GM21367 (cell line): ENCODE measurements around the gene OPCML.

Source experiments
- ATAC-seq: cut with Tn5 transposase; IDR thresholded peaks from one replicate; pipeline ENCODE4 v1.9.1; 2021; ENCODE audit not compliant: unreplicated experiment

OPCML gene

GRCh38 chr11:132910011-132910760 lies 622.1 kb downstream of the OPCML start:
- ATAC-seq = no peak

GRCh38 chr11:132909021-132909606 lies 623.2 kb downstream of the OPCML start:
- no peak for ATAC-seq

GRCh38 chr11:132908414-132908810 lies 623.9 kb downstream of the OPCML start:
- ATAC-seq = no peak

- ATAC-seq = no peak
Measured at GRCh38 chr11:132907651-132908413, 624.5 kb downstream of the OPCML start.

- no peak for ATAC-seq
Measured at GRCh38 chr11:132904607-132905006, 627.7 kb downstream of the OPCML start.

- no peak for ATAC-seq
Measured at GRCh38 chr11:132904091-132904490, 628.2 kb downstream of the OPCML start.

- no peak for ATAC-seq
Measured at GRCh38 chr11:132901638-132902471, 630.4 kb downstream of the OPCML start.

- no peak for ATAC-seq
Measured at GRCh38 chr11:132898676-132899075, 633.6 kb downstream of the OPCML start.

GRCh38 chr11:132898021-132898420 lies 634.3 kb downstream of the OPCML start:
- no peak for ATAC-seq

- no peak for ATAC-seq
Measured at GRCh38 chr11:132895340-132895739, 637.0 kb downstream of the OPCML start.

GRCh38 chr11:132894606-132895005 lies 637.7 kb downstream of the OPCML start:
- ATAC-seq = no peak

- ATAC-seq = no peak
Measured at GRCh38 chr11:132892876-132893275, 639.4 kb downstream of the OPCML start.

GRCh38 chr11:132888226-132888625 lies 644.1 kb downstream of the OPCML start:
- ATAC-seq = no peak

- no peak for ATAC-seq
Measured at GRCh38 chr11:132886335-132886734, 646.0 kb downstream of the OPCML start.

- ATAC-seq = no peak
Measured at GRCh38 chr11:132883241-132883640, 649.1 kb downstream of the OPCML start.

GRCh38 chr11:132881622-132882021 lies 650.7 kb downstream of the OPCML start:
- no peak for ATAC-seq

GRCh38 chr11:132878111-132878510 lies 654.2 kb downstream of the OPCML start:
- no peak for ATAC-seq

GRCh38 chr11:132876705-132877104 lies 655.6 kb downstream of the OPCML start:
- no peak for ATAC-seq

GRCh38 chr11:132876239-132876638 lies 656.1 kb downstream of the OPCML start:
- no peak for ATAC-seq

- ATAC-seq = no peak
Measured at GRCh38 chr11:132874638-132875037, 657.7 kb downstream of the OPCML start.

- no peak for ATAC-seq
Measured at GRCh38 chr11:132873841-132874240, 658.5 kb downstream of the OPCML start.
